ENCODE measurements around the gene CHRD. TPM values are rescaled to one million over a fixed set of nuclear protein-coding genes. Genes with fewer than 3 reads are reported as not detected.

Gene CHRD
- total and polyA plus RNA-seq, 9 of the 15 experiments (the other 6 are each of a cell fraction or from before 2014, with no cell fraction given) = 0.11 to 1.3 (median 0.59) TPM; not detected in 3

DNA sequence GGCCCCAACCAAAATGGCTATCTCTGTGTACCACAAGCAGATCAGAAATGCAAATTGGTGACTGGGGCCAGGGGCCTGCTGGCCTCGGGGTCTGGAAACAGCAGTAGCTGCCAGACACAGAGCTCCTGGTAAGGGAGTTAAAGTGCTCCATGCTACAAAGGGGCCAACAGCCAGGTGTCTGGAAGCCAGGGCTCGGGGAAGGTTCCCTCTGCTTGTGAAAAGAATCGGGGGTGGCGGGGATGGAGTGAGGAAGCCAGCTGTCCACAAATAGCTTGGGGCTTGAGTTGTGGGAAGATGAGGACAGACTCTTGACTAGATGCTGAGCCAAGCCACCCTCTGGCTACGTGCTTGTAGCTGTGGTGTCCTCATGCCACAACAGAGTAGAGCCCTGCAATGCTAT lies 39.3 kb downstream of the CHRD start (continued):
- no peak for TF ChIP-seq SRSF9 (IDR thresholded peaks at IDR 0.05; ENCODE audit: borderline replicate concordance, low read depth, low read length)
- TF ChIP-seq IFI16 (CRISPR knock-in tag; IDR thresholded peaks at IDR 0.05) = no peak

DNA sequence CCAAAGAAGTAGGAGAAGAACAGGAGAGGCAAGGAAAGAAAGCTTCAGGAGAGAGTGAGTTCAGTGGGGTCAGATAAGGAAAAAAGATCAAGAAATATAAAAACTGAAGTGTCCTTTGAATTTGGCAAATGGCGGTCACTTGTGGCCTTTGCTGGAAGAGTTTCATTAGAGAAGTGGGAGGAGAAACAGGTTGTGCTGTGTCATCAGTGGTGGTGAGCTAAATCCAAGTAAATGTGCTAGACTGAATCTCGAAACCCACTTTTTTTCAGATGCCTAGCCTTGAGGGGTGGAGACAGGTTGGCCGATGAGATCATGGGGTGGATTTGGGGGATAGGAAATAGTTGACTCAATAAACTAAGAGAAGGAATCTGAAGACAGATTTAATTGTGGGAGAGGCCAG lies 43.7 kb downstream of the CHRD start:
- intact Hi-C loops (cut with micrococcal nuclease) (no loop called here), in situ Hi-C loops (cut with MboI) (loop anchor here (25.0 kb wide), 1 partner anchor 364 kb away; no protein-coding TSS in a partner anchor)
- Histone ChIP-seq H3K36me3 (ENCODE audit: control insufficient read depth, insufficient read depth, low read length) (no peaks in the 10 kb centered on the region), H3K4me2 (ENCODE audit: insufficient read depth, low read length) (no peak overlapping the region), H3K79me2 (ENCODE audit: control insufficient read depth, insufficient read depth, low read length) (no peaks in the 10 kb centered on the region), H2AFZ (ENCODE audit: low read depth, low read length) (no peak overlapping the region), H4K20me1 (replicated peaks; ENCODE audit: control insufficient read depth, insufficient read depth, low read length) (no peaks in the 10 kb centered on the region), H3K27me3 (ENCODE audit: control insufficient read depth in 2 of 2, insufficient read depth in 2 of 2, low read length in 2 of 2) (peaks cover 6 to 29% of the 10 kb centered on the region in 2 experiments), H3K4me1 (replicated peaks in 1 of 2; ENCODE audit: control insufficient read depth in 2 of 2, insufficient read depth in 2 of 2, low read length in 2 of 2) (no peaks in the 10 kb centered on the region), H3K9me3 (replicated peaks; ENCODE audit: control insufficient read depth, insufficient read depth, low read depth, low read length) (no peaks in the 10 kb centered on the region), H3K9ac (ENCODE audit: insufficient read depth in 1 of 2, low read depth in 2 of 2, low read length in 2 of 2) (no peak overlapping the region), H3K9me1 (ENCODE audit: control insufficient read depth, insufficient read depth, low read length) (no peaks in the 10 kb centered on the region), H3K27ac (ENCODE audit: extremely low read depth, low read depth, low read length) (no peak overlapping the region), H3K4me3 (no peak overlapping the region)
- DNase-seq (ENCODE audit: extremely low read depth in 1 of 4, low spot score in 3 of 4) (no peak), ATAC-seq (no peak), FAIRE-seq (no peak)
- WGBS (ENCODE audit: insufficient coverage, low coverage, missing lambda C conversion rate) = 0% methylated on average over 3 of the region's 3 CpGs
- CTCF ChIA-PET (ENCODE audit: low intra/inter-chr PET ratio) = no interaction called here
- BruUV-seq (replicated peaks) = no TSS peak
- TF ChIP-seq TEAD4 (IDR thresholded peaks at IDR 0.05; ENCODE audit: low read length) (no peak), TEAD4 (CRISPR knock-in tag; IDR thresholded peaks at IDR 0.05; ENCODE audit: borderline replicate concordance) (no peak), SLC30A9 (CRISPR knock-in tag; IDR thresholded peaks at IDR 0.05) (no peak), C11orf30 (IDR thresholded peaks at IDR 0.05; ENCODE audit: low read depth) (peak; percentile 66; the same call in 1 of the 2 replicates), ZNF316 (IDR thresholded peaks at IDR 0.05) (peak; percentile 72; the same call in 1 of the 2 replicates), NFE2 (IDR thresholded peaks at IDR 0.05; ENCODE audit: low read depth) (peak; percentile 58), TCFL5 (CRISPR knock-in tag; conservative IDR thresholded peaks at IDR 0.05) (no peak), ZC3H11A (IDR thresholded peaks at IDR 0.05; ENCODE audit: low read depth, low read length) (no peak), MAFG (tag; conservative IDR thresholded peaks at IDR 0.05) (peak; percentile 28; the same call in 1 of the 2 replicates)
- POLR2A ChIA-PET = no interaction called here

All from K562 (cell line).